HG03442 (cell line): ENCODE data around the gene IST1.
A peak's percentile ranks its signal among the peaks of the same experiment; 100 is the strongest.
"Not testable (repeated sequence)": the region's sequence is repeated elsewhere in the genome, so short reads cannot be mapped to it uniquely, and the experiment has no call there.

Source experiments
- ATAC-seq: cut with Tn5 transposase; IDR thresholded peaks from one replicate; pipeline ENCODE4 v1.9.1; 2021; ENCODE audit warnings: mild to moderate bottlenecking, moderate library complexity; ENCODE audit not compliant: unreplicated experiment

Gene IST1

GRCh38 chr16:71880176-71880575 is 15.2 kb upstream of the IST1 start:
- no peak for ATAC-seq

- peak; percentile 10 for ATAC-seq
Measured at GRCh38 chr16:71882505-71883167, 12.7 kb upstream of the IST1 start.

- peak; percentile 37 for ATAC-seq
Measured at GRCh38 chr16:71883168-71883848, 12.0 kb upstream of the IST1 start.

GRCh38 chr16:71883849-71884638 is 11.3 kb upstream of the IST1 start, which contains the start of gene ZNF821:
ZNF821 (minus strand) TSS chr16:71884182; CDS start chr16:71879946, 4,236 bp downstream.
- peak; percentile 45 for ATAC-seq

GRCh38 chr16:71885261-71885650 is 10.1 kb upstream of the IST1 start:
- no peak for ATAC-seq

- ATAC-seq: no peak
Measured at GRCh38 chr16:71889147-71889546, 6.2 kb upstream of the IST1 start.

GRCh38 chr16:71893888-71894228 is 1.5 kb upstream of the IST1 start:
- ATAC-seq: no peak

GRCh38 chr16:71894229-71894920 is 956 bp upstream of the IST1 start:
- ATAC-seq: peak; percentile 1

GRCh38 chr16:71895679-71896365 is 491 bp downstream of the IST1 start:
- peak; percentile 15 for ATAC-seq

- ATAC-seq: no peak
Measured at GRCh38 chr16:71896764-71897368, 1.5 kb downstream of the IST1 start.

- no peak for ATAC-seq
Measured at GRCh38 chr16:71899171-71899570, 3.8 kb downstream of the IST1 start.

GRCh38 chr16:71902656-71903365 is 7.5 kb downstream of the IST1 start:
- ATAC-seq: no peak

- no peak for ATAC-seq
Measured at GRCh38 chr16:71903608-71904007, 8.3 kb downstream of the IST1 start.

- ATAC-seq: no peak
Measured at GRCh38 chr16:71904239-71904638, 8.9 kb downstream of the IST1 start.

- ATAC-seq: not testable (repeated sequence)
Measured at GRCh38 chr16:71905765-71906164, 10.4 kb downstream of the IST1 start.

GRCh38 chr16:71911121-71911520 is 15.8 kb downstream of the IST1 start:
- no peak for ATAC-seq

GRCh38 chr16:71912534-71913275 is 17.4 kb downstream of the IST1 start:
- ATAC-seq: no peak

GRCh38 chr16:71914802-71915201 is 19.5 kb downstream of the IST1 start:
- no peak for ATAC-seq

GRCh38 chr16:71915350-71915749 is 20.0 kb downstream of the IST1 start:
- no peak for ATAC-seq
